T-helper 1 cell treated with Interleukin-12 subunit alpha and Interleukin-12 subunit beta and Interleukin-4 antibody, amounts not matched to agents 30 μg/mL and 1 μg/mL, for 36 hours (primary cell): ENCODE data around the gene ROPN1L.

Experiments used
- H3K27ac Mint-ChIP-seq: one replicate; pipeline ENCODE4 v1.8.0; 2021; ENCODE audit warnings: mild to moderate bottlenecking, mixed read lengths
- H3K27me3 Mint-ChIP-seq: one replicate; pipeline ENCODE4 v1.8.0; 2021; ENCODE audit warnings: low read depth, mixed read lengths
- H3K36me3 Mint-ChIP-seq: one replicate; pipeline ENCODE4 v1.8.0; 2021; ENCODE audit warnings: low read depth, mixed read lengths
- H3K4me1 Mint-ChIP-seq: one replicate; pipeline ENCODE4 v1.8.0; 2021; ENCODE audit warnings: low read depth, mixed read lengths
- H3K4me3 Mint-ChIP-seq: one replicate; pipeline ENCODE4 v1.8.0; 2021; ENCODE audit warnings: mild to moderate bottlenecking, moderate library complexity, mixed read lengths
- H3K9me3 Mint-ChIP-seq: one replicate; pipeline ENCODE4 v1.8.0; 2021; ENCODE audit warnings: mixed read lengths

The ROPN1L gene

GRCh38 chr5:10418654-10419345 lies 22.9 kb upstream of the ROPN1L start:
- Mint-ChIP-seq H3K27me3 (no peaks in the 10 kb centered on the region), H3K4me1 (peaks cover 12% of the 10 kb centered on the region), H3K36me3 (peaks cover 48% of the 10 kb centered on the region), H3K4me3 (no peak overlapping the region), H3K27ac (no peak overlapping the region), H3K9me3 (no peaks in the 10 kb centered on the region)

- H3K27ac Mint-ChIP-seq: no peak overlapping the region
- H3K36me3 Mint-ChIP-seq: peaks cover 48% of the 10 kb centered on the region
- peaks cover 12% of the 10 kb centered on the region for H3K4me1 Mint-ChIP-seq
- H3K4me3 Mint-ChIP-seq: no peak overlapping the region
- no peaks in the 10 kb centered on the region for H3K9me3 Mint-ChIP-seq
- H3K27me3 Mint-ChIP-seq: no peaks in the 10 kb centered on the region
These were observed 21.2 kb upstream of the ROPN1L start for GRCh38 chr5:10420468-10420867.

GRCh38 chr5:10420932-10421331 lies 20.7 kb upstream of the ROPN1L start:
- peaks cover 46% of the 10 kb centered on the region for H3K36me3 Mint-ChIP-seq
- no peaks in the 10 kb centered on the region for H3K9me3 Mint-ChIP-seq
- H3K27ac Mint-ChIP-seq: no peak overlapping the region
- H3K4me3 Mint-ChIP-seq: no peak overlapping the region
- H3K27me3 Mint-ChIP-seq: no peaks in the 10 kb centered on the region
- H3K4me1 Mint-ChIP-seq: peaks cover 12% of the 10 kb centered on the region

GRCh38 chr5:10421896-10422691 lies 19.6 kb upstream of the ROPN1L start:
- H3K4me1 Mint-ChIP-seq: peaks cover 14% of the 10 kb centered on the region
- no peak overlapping the region for H3K27ac Mint-ChIP-seq
- no peak overlapping the region for H3K4me3 Mint-ChIP-seq
- no peaks in the 10 kb centered on the region for H3K27me3 Mint-ChIP-seq
- H3K9me3 Mint-ChIP-seq: no peaks in the 10 kb centered on the region
- peaks cover 50% of the 10 kb centered on the region for H3K36me3 Mint-ChIP-seq

GRCh38 chr5:10423022-10423421 lies 18.7 kb upstream of the ROPN1L start:
- Mint-ChIP-seq H3K9me3 (no peaks in the 10 kb centered on the region), H3K4me3 (no peak overlapping the region), H3K27me3 (no peaks in the 10 kb centered on the region), H3K36me3 (peaks cover 55% of the 10 kb centered on the region), H3K4me1 (peaks cover 14% of the 10 kb centered on the region), H3K27ac (no peak overlapping the region)

GRCh38 chr5:10424124-10424731 lies 17.5 kb upstream of the ROPN1L start:
- Mint-ChIP-seq H3K9me3 (no peaks in the 10 kb centered on the region), H3K36me3 (peaks cover 48% of the 10 kb centered on the region), H3K4me3 (no peak overlapping the region), H3K27me3 (no peaks in the 10 kb centered on the region), H3K4me1 (peaks cover 14% of the 10 kb centered on the region), H3K27ac (no peak overlapping the region)

- H3K4me3 Mint-ChIP-seq: no peak overlapping the region
- no peaks in the 10 kb centered on the region for H3K27me3 Mint-ChIP-seq
- peaks cover 4% of the 10 kb centered on the region for H3K4me1 Mint-ChIP-seq
- peaks cover 32% of the 10 kb centered on the region for H3K36me3 Mint-ChIP-seq
- no peaks in the 10 kb centered on the region for H3K9me3 Mint-ChIP-seq
- no peak overlapping the region for H3K27ac Mint-ChIP-seq
These were observed 14.5 kb upstream of the ROPN1L start for GRCh38 chr5:10427201-10427600.

- H3K9me3 Mint-ChIP-seq: no peaks in the 10 kb centered on the region
- H3K4me3 Mint-ChIP-seq: no peak overlapping the region
- H3K27ac Mint-ChIP-seq: no peak overlapping the region
- peaks cover 37% of the 10 kb centered on the region for H3K36me3 Mint-ChIP-seq
- peaks cover 4% of the 10 kb centered on the region for H3K4me1 Mint-ChIP-seq
- H3K27me3 Mint-ChIP-seq: no peaks in the 10 kb centered on the region
These were observed 13.7 kb upstream of the ROPN1L start for GRCh38 chr5:10427978-10428377.

- H3K27ac Mint-ChIP-seq: no peak overlapping the region
- no peaks in the 10 kb centered on the region for H3K27me3 Mint-ChIP-seq
- no peak overlapping the region for H3K4me3 Mint-ChIP-seq
- no peaks in the 10 kb centered on the region for H3K9me3 Mint-ChIP-seq
- H3K4me1 Mint-ChIP-seq: peaks cover 10% of the 10 kb centered on the region
- H3K36me3 Mint-ChIP-seq: peaks cover 34% of the 10 kb centered on the region
These were observed 10.3 kb upstream of the ROPN1L start for GRCh38 chr5:10431415-10431814.

- Mint-ChIP-seq H3K9me3 (no peaks in the 10 kb centered on the region), H3K27me3 (no peaks in the 10 kb centered on the region), H3K36me3 (peaks cover 27% of the 10 kb centered on the region), H3K4me1 (peaks cover 9% of the 10 kb centered on the region), H3K27ac (peak overlapping the region; percentile 2), H3K4me3 (no peak overlapping the region)
These were observed 9.3 kb upstream of the ROPN1L start for GRCh38 chr5:10432059-10433008.

GRCh38 chr5:10434392-10434791 lies 7.3 kb upstream of the ROPN1L start:
- Mint-ChIP-seq H3K9me3 (no peaks in the 10 kb centered on the region), H3K27ac (no peak overlapping the region), H3K4me3 (no peak overlapping the region), H3K27me3 (no peaks in the 10 kb centered on the region), H3K36me3 (peaks cover 26% of the 10 kb centered on the region), H3K4me1 (peaks cover 9% of the 10 kb centered on the region)

- Mint-ChIP-seq H3K9me3 (no peaks in the 10 kb centered on the region), H3K4me3 (no peak overlapping the region), H3K27ac (no peak overlapping the region), H3K36me3 (peaks cover 17% of the 10 kb centered on the region), H3K27me3 (no peaks in the 10 kb centered on the region), H3K4me1 (peaks cover 16% of the 10 kb centered on the region)
These were observed 3.4 kb upstream of the ROPN1L start for GRCh38 chr5:10438301-10438700.

GRCh38 chr5:10439692-10440091 lies 2.0 kb upstream of the ROPN1L start:
- Mint-ChIP-seq H3K4me3 (no peak overlapping the region), H3K9me3 (peaks cover 4% of the 10 kb centered on the region), H3K36me3 (peaks cover 15% of the 10 kb centered on the region), H3K27ac (no peak overlapping the region), H3K4me1 (peaks cover 16% of the 10 kb centered on the region), H3K27me3 (peaks cover 4% of the 10 kb centered on the region)

- peaks cover 9% of the 10 kb centered on the region for H3K9me3 Mint-ChIP-seq
- H3K4me1 Mint-ChIP-seq: peaks cover 22% of the 10 kb centered on the region
- peak overlapping the region; percentile 27 for H3K4me3 Mint-ChIP-seq
- peaks cover 4% of the 10 kb centered on the region for H3K27me3 Mint-ChIP-seq
- no peak overlapping the region for H3K27ac Mint-ChIP-seq
- peaks cover 19% of the 10 kb centered on the region for H3K36me3 Mint-ChIP-seq
These were observed 1.2 kb upstream of the ROPN1L start for GRCh38 chr5:10440367-10440990.
